Endodermal cell (in vitro differentiated cells): Measurements from ENCODE around the gene TACR3. TPM values are rescaled to one million over a fixed set of nuclear protein-coding genes. Genes with fewer than 3 reads are reported as not detected.
"Not testable (repeated sequence)": the region's sequence is repeated elsewhere in the genome, so short reads cannot be mapped to it uniquely, and the experiment has no call there.

Experiments
- DNase-seq: peaks from one replicate; pipeline ENCODE4 v3.0.0-alpha.2; 2017
- H3K27ac ChIP-seq: 2 replicates; pipeline ENCODE4 v1.5.1; 2013; ENCODE audit warnings: mild to moderate bottlenecking, low read depth, low read length, moderate library complexity
- H3K27me3 ChIP-seq: 2 replicates; pipeline ENCODE4 v1.6.1; 2013; ENCODE audit warnings: mild to moderate bottlenecking, low read length, moderate library complexity; ENCODE audit not compliant: insufficient read depth, control insufficient read depth, poor library complexity, severe bottlenecking
- H3K36me3 ChIP-seq: 2 replicates; pipeline ENCODE4 v1.7.0; 2013; ENCODE audit warnings: mild to moderate bottlenecking, low read length, moderate library complexity; ENCODE audit not compliant: control insufficient read depth, insufficient read depth
- H3K4me1 ChIP-seq: one replicate; pipeline ENCODE4 v1.7.0; 2013; ENCODE audit warnings: low read length; ENCODE audit not compliant: control insufficient read depth, insufficient read depth
- H3K4me3 ChIP-seq: 2 replicates; pipeline ENCODE4 v1.5.1; 2013; ENCODE audit warnings: mild to moderate bottlenecking, low read length, moderate library complexity
- H3K9ac ChIP-seq: 2 replicates; pipeline ENCODE4 v1.6.1; 2013; ENCODE audit warnings: mild to moderate bottlenecking, low read length, moderate library complexity; ENCODE audit not compliant: poor library complexity, severe bottlenecking; ENCODE audit errors: extremely low read depth
- H3K9me3 ChIP-seq: 2 replicates; pipeline ENCODE4 v1.6.1; 2013; ENCODE audit warnings: mild to moderate bottlenecking, low read length, moderate library complexity; ENCODE audit not compliant: control insufficient read depth
- H3K27ac Mint-ChIP-seq: 2 replicates; pipeline ENCODE4 v1.8.0; 2020; ENCODE audit warnings: mixed read lengths
- H3K27me3 Mint-ChIP-seq: 2 replicates; pipeline ENCODE4 v1.8.0; 2021; ENCODE audit warnings: mild to moderate bottlenecking, mixed read lengths; ENCODE audit not compliant: insufficient read depth
- H3K36me3 Mint-ChIP-seq: 2 replicates; pipeline ENCODE4 v1.8.0; 2020; ENCODE audit warnings: low read depth, mixed read lengths
- H3K4me1 Mint-ChIP-seq: 2 replicates; pipeline ENCODE4 v1.8.0; 2020; ENCODE audit warnings: mixed read lengths
- H3K4me3 Mint-ChIP-seq: 2 replicates; pipeline ENCODE4 v1.8.0; 2020; ENCODE audit warnings: mild to moderate bottlenecking, moderate library complexity, mixed read lengths
- H3K9me3 Mint-ChIP-seq: 2 replicates; pipeline ENCODE4 v1.8.0; 2020; ENCODE audit warnings: mild to moderate bottlenecking, mixed read lengths
- WGBS, 2 experiments: methylation state at CpG; one replicate each; pipeline versions ENCODE4 v1.1.5 to v1.1.7; 2013; ENCODE audit warnings: missing lambda C conversion rate in 2 of 2, mixed read lengths in 1 of 2; ENCODE audit not compliant: insufficient coverage in 1 of 2, insufficient read length in 1 of 2; 5-methylcytosine and 5-hydroxymethylcytosine counted together
- total RNA-seq, 2 donors: library from RNA; stranded (reverse); fragmentation: NEBNext Ultra II Directional in 1 of 2; extraction: Animal tissue kit (Norgen Biotek cat#: 25700) in 1 of 2; gene quantifications; 2 replicates in 1 of 2; 3 replicates in 1 of 2; pipeline ENCODE4 v1.2.1, GENCODE V29; 2021
- TF ChIP-seq, protein P1 (sequence below): fragments of 200-600 bp; sonication (generic); conservative IDR thresholded peaks from 2 replicates; pipeline ENCODE4 v1.5.0; 2021; ENCODE audit warnings: antibody characterized with exemption, mild to moderate bottlenecking

Gene TACR3
- total RNA-seq, 2 donors from 2014 or later: 0.46 to 0.53 TPM

DNA sequence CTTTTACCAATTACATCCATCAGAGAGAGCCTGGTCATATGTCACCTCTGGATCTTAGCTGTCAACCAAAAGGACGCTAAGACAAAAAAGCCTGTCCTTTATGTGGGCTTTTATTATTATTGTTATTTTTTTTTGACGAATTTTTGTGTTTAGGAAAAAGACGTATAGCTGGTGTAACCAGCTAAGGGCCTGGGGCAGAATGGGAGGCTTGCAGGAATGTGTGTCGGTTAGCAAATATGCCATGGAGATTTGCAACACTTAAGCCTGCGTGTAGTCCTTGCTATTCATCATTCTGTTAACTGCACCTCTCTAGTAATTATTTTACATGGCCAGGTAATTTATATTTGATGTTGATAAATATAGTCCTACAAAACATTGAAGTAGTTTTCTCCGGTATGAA is 93.5 kb downstream of the TACR3 start:
- Histone ChIP-seq H3K9ac (no peak overlapping the region), H3K36me3 (no peaks in the 10 kb centered on the region), H3K27me3 (no peaks in the 10 kb centered on the region), H3K4me3 (no peak overlapping the region), H3K4me1 (peaks cover 3% of the 10 kb centered on the region), H3K9me3 (no peaks in the 10 kb centered on the region), H3K27ac (no peak overlapping the region)
- no peak overlapping the region for H3K4me3 Mint-ChIP-seq
- peaks cover 9% of the 10 kb centered on the region for H3K4me1 Mint-ChIP-seq
- H3K9me3 Mint-ChIP-seq: peaks cover 12% of the 10 kb centered on the region
- no peaks in the 10 kb centered on the region for H3K36me3 Mint-ChIP-seq
- no peak overlapping the region for H3K27ac Mint-ChIP-seq
- DNase-seq: no peak
- 88 to 96% methylated on average over 4 to 6 of the region's 6 CpGs for WGBS, 2 experiments
- TF ChIP-seq, protein P1, sequence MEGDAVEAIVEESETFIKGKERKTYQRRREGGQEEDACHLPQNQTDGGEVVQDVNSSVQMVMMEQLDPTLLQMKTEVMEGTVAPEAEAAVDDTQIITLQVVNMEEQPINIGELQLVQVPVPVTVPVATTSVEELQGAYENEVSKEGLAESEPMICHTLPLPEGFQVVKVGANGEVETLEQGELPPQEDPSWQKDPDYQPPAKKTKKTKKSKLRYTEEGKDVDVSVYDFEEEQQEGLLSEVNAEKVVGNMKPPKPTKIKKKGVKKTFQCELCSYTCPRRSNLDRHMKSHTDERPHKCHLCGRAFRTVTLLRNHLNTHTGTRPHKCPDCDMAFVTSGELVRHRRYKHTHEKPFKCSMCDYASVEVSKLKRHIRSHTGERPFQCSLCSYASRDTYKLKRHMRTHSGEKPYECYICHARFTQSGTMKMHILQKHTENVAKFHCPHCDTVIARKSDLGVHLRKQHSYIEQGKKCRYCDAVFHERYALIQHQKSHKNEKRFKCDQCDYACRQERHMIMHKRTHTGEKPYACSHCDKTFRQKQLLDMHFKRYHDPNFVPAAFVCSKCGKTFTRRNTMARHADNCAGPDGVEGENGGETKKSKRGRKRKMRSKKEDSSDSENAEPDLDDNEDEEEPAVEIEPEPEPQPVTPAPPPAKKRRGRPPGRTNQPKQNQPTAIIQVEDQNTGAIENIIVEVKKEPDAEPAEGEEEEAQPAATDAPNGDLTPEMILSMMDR: no peak
- no peaks in the 10 kb centered on the region for H3K27me3 Mint-ChIP-seq

DNA sequence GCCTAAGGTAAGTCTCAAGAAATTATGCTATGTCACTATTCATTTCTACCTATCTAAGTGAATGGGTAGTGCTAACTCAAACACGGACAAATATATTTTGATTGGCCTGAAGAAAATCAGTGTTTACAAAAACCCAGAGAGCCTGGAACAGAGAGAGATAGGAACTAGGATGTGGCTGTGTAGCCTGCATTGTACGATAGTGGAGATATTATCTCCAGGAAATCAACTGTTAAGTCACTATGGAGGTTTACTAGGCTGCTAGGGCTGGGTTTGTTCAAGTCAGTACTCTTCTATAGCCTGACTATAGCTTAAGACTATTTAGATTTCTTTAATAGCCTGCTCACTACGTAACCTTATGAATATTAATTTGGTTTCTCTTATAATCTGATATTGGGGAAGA is 127.9 kb downstream of the TACR3 start:
- Histone ChIP-seq H3K27ac (no peak overlapping the region), H3K9ac (no peak overlapping the region), H3K4me3 (no peak overlapping the region), H3K27me3 (no peaks in the 10 kb centered on the region), H3K9me3 (no peaks in the 10 kb centered on the region), H3K36me3 (no peaks in the 10 kb centered on the region), H3K4me1 (no peaks in the 10 kb centered on the region)
- Mint-ChIP-seq H3K4me1 (peaks cover 13% of the 10 kb centered on the region), H3K9me3 (no peaks in the 10 kb centered on the region), H3K36me3 (no peaks in the 10 kb centered on the region), H3K27me3 (no peaks in the 10 kb centered on the region), H3K27ac (no peak overlapping the region), H3K4me3 (no peak overlapping the region)
- no peak for DNase-seq
- TF ChIP-seq, protein P1: no peak
- WGBS, 2 experiments: 91 to 93% methylated on average over 2 to 3 of the region's 3 CpGs

DNA sequence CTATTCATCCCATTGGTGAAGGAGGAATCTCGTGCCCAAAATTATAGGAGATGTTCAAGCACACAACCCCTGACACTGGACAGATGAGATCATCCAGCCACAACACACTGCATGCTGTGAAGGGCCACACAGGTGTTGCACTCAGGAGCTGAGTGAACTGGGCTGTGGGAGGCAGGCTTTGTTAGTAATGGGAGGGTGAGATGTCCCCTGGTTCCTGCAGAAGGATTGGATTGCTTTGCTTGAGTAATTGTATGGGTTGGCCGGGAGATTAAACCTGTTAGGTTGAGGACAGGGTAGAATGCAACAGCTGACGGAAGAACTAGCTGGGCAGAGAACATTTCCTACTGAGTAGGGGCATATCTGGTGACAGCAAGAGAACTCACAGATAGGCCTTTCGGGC is 152.2 kb downstream of the TACR3 start:
- WGBS, 2 experiments: 67 to 74% methylated on average over 4 of the region's 4 CpGs
- DNase-seq: peak; percentile 65

DNA sequence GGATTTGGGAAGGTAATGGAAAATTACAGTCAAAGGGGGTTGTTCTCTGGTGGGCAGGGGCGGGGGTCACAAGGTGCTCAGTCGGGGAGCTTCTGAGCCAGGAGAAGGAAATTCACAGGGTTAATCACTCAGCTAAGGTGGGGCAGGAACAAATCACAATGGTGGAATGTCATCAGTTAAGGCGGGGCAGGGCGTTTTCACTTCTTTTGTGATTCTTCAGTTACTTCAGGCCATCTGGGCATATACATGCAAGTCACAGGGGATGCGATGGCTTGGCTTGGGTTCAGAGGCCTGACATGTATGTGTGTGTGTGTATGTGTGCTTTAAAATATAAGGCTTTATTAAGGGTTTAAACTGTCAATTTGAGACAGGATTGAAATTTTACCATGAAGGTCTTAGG is 160.6 kb downstream of the TACR3 start:
- not testable (repeated sequence) for H3K9me3 ChIP-seq, H3K27ac ChIP-seq, H3K4me3 ChIP-seq, H3K4me1 ChIP-seq, H3K4me1 Mint-ChIP-seq, H3K27me3 Mint-ChIP-seq, H3K36me3 Mint-ChIP-seq, H3K4me3 Mint-ChIP-seq, H3K27ac Mint-ChIP-seq, H3K36me3 ChIP-seq, H3K27me3 ChIP-seq, DNase-seq, H3K9ac ChIP-seq
- WGBS, 2 experiments: 55% methylated on average over 3 of the region's 5 CpGs; no CpG with 5 or more reads in 1 of the 2 experiments
- peaks cover 34% of the 10 kb centered on the region for H3K9me3 Mint-ChIP-seq

More for the DNA sequence above, 152.2 kb downstream of the TACR3 start:
- Histone ChIP-seq H3K27me3 (no peaks in the 10 kb centered on the region), H3K9ac (peak overlapping the region; percentile 11), H3K27ac (no peak overlapping the region), H3K9me3 (no peaks in the 10 kb centered on the region), H3K4me3 (peak overlapping the region; percentile 27), H3K36me3 (no peaks in the 10 kb centered on the region), H3K4me1 (peaks cover 3% of the 10 kb centered on the region)
- Mint-ChIP-seq H3K27me3 (no peaks in the 10 kb centered on the region), H3K9me3 (no peaks in the 10 kb centered on the region), H3K4me1 (peaks cover 11% of the 10 kb centered on the region), H3K4me3 (no peak overlapping the region), H3K27ac (no peak overlapping the region), H3K36me3 (no peaks in the 10 kb centered on the region)
- TF ChIP-seq, protein P1: no peak
